HG02610 (cell line): ENCODE results near the gene UCKL1.
"Not testable (repeated sequence)": the region's sequence is repeated elsewhere in the genome, so short reads cannot be mapped to it uniquely, and the experiment has no call there.

Source experiments
- ATAC-seq: cut with Tn5 transposase; IDR thresholded peaks from one replicate; pipeline ENCODE4 v1.9.1; 2021; ENCODE audit warnings: mild to moderate bottlenecking, moderate library complexity; ENCODE audit not compliant: unreplicated experiment

The UCKL1 gene

GRCh38 chr20:63972312-63973159 lies 16.3 kb upstream of the UCKL1 start:
- ATAC-seq = no peak

- ATAC-seq = not testable (repeated sequence)
These were observed 15.7 kb upstream of the UCKL1 start for GRCh38 chr20:63971960-63972311.

- ATAC-seq = no peak
These were observed 14.7 kb upstream of the UCKL1 start for GRCh38 chr20:63970714-63971431.

GRCh38 chr20:63969838-63970713 lies 13.9 kb upstream of the UCKL1 start, which contains the start of gene ZNF512B:
TSS of gene ZNF512B (minus strand) at chr20:63969930. CDS start at chr20:63967950, 1,980 bp downstream.
- ATAC-seq = no peak

- ATAC-seq = no peak
These were observed 12.9 kb upstream of the UCKL1 start for GRCh38 chr20:63968928-63969760.

GRCh38 chr20:63968136-63968927 lies 12.1 kb upstream of the UCKL1 start:
- no peak for ATAC-seq

GRCh38 chr20:63967330-63968135 lies 11.3 kb upstream of the UCKL1 start:
- ATAC-seq = no peak

- no peak for ATAC-seq
These were observed 10.7 kb upstream of the UCKL1 start for GRCh38 chr20:63966944-63967322.

GRCh38 chr20:63966172-63966943 lies 10.1 kb upstream of the UCKL1 start:
- ATAC-seq = no peak

- ATAC-seq = no peak
These were observed 8.2 kb upstream of the UCKL1 start for GRCh38 chr20:63964412-63964811.

- ATAC-seq = no peak
These were observed 7.6 kb upstream of the UCKL1 start for GRCh38 chr20:63963784-63964301.

GRCh38 chr20:63963348-63963741 lies 7.1 kb upstream of the UCKL1 start:
- no peak for ATAC-seq

GRCh38 chr20:63962426-63963347 lies 6.5 kb upstream of the UCKL1 start:
- no peak for ATAC-seq

- ATAC-seq = no peak
These were observed 5.6 kb upstream of the UCKL1 start for GRCh38 chr20:63961664-63962425.

- not testable (repeated sequence) for ATAC-seq
These were observed 4.7 kb upstream of the UCKL1 start for GRCh38 chr20:63960654-63961621.
